Colon (tissue), 2 donors: ENCODE data around the gene LSM2.

ENCODE experiments used
- FAIRE-seq: peaks from 2 replicates; lab custom pipeline; 2012; peaks lifted over from hg19 to GRCh38; lab: Jason Lieb, UNC
- donor health status: control.
- donor health status: control.

Gene LSM2

GRCh38 chr6:31750411-31751022 lies 56.2 kb downstream of the LSM2 start:
- no peak for FAIRE-seq

- no peak for FAIRE-seq
These were observed 57.3 kb downstream of the LSM2 start for GRCh38 chr6:31749301-31750036.
